AG10803 (cell line): ENCODE results near the gene DLGAP1.
"Not testable (repeated sequence)": the region's sequence is repeated elsewhere in the genome, so short reads cannot be mapped to it uniquely, and the experiment has no call there.

Experiments
- DNase-seq: peaks from one replicate; pipeline ENCODE4 v3.0.0; 2010; ENCODE audit warnings: low read depth
- H3K4me3 ChIP-seq: 2 replicates; pipeline ENCODE4 v1.5.1; 2011; ENCODE audit warnings: mild to moderate bottlenecking, low read length, control low read depth
- CTCF ChIP-seq: conservative IDR thresholded peaks from 2 replicates; pipeline ENCODE4 v1.5.1; 2011; ENCODE audit warnings: mild to moderate bottlenecking, low read length, control low read depth, inconsistent platforms

The DLGAP1 gene

GRCh38 chr18:3653263-3653850, 801.8 kb downstream of the DLGAP1 start:
- DNase-seq = no peak
- no peak for TF ChIP-seq CTCF
- no peak overlapping the region for H3K4me3 ChIP-seq

- TF ChIP-seq CTCF = peak; percentile 22
- no peak overlapping the region for H3K4me3 ChIP-seq
- peak; percentile 75 for DNase-seq
Observed at GRCh38 chr18:3652380-3653262, 802.5 kb downstream of the DLGAP1 start.

- no peak overlapping the region for H3K4me3 ChIP-seq
- no peak for TF ChIP-seq CTCF
- DNase-seq = no peak
Observed at GRCh38 chr18:3651266-3651665, 803.8 kb downstream of the DLGAP1 start.

GRCh38 chr18:3650521-3651042, 804.5 kb downstream of the DLGAP1 start:
- not testable (repeated sequence) for DNase-seq

GRCh38 chr18:3649633-3650426, 805.3 kb downstream of the DLGAP1 start:
- H3K4me3 ChIP-seq = no peak overlapping the region
- DNase-seq = peak; percentile 76
- TF ChIP-seq CTCF = no peak

More at GRCh38 chr18:3650521-3651042, 804.5 kb downstream of the DLGAP1 start:
- H3K4me3 ChIP-seq = not testable (repeated sequence)

- no peak overlapping the region for H3K4me3 ChIP-seq
- DNase-seq = no peak
- no peak for TF ChIP-seq CTCF
Observed at GRCh38 chr18:3649135-3649632, 805.9 kb downstream of the DLGAP1 start.

- DNase-seq = no peak
- no peak for TF ChIP-seq CTCF
- H3K4me3 ChIP-seq = no peak overlapping the region
Observed at GRCh38 chr18:3648641-3649040, 806.5 kb downstream of the DLGAP1 start.
